Vagina (tissue), 2 donors: ENCODE results near the gene POLR3GL.

Experiments used
- POLR2A ChIP-seq, 2 donors: fragments of 450-650 bp; IDR thresholded peaks; one replicate each; pipeline ENCODE4 v1.6.1; 2017; ENCODE audit warnings: antibody characterized with exemption in 2 of 2, mild to moderate bottlenecking in 2 of 2, moderate library complexity in 2 of 2
- TF ChIP-seq, protein P1 (sequence below), 3 experiments: fragments of 450-650 bp in 2 of 3; fragments of 200-600 bp in 1 of 3; sonication (generic) in 1 of 3; IDR thresholded peaks; one replicate each; pipeline ENCODE4 v1.5.1; 2017 to 2019; ENCODE audit warnings: antibody characterized with exemption in 3 of 3, mild to moderate bottlenecking in 2 of 3, moderate library complexity in 2 of 3

DNA sequence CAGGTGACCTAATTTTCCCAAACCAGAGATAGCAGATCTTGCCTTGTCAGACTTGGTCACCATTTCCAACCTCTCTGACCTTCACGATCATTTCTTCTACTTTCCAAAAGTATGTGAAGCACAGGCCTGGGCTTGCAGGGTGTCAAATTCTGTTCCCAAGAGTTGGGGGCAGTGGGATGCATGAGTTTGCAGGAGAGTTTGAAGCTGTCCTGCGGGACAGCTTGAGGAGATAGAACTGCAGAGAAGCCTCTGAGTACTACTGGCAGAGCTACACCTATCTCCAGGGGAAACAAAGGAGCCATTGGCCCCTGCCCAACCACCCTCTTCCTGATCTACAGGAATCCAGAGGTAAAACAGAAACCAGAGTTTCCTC, 20.6 kb downstream of the POLR3GL start:
- TF ChIP-seq, protein P1, sequence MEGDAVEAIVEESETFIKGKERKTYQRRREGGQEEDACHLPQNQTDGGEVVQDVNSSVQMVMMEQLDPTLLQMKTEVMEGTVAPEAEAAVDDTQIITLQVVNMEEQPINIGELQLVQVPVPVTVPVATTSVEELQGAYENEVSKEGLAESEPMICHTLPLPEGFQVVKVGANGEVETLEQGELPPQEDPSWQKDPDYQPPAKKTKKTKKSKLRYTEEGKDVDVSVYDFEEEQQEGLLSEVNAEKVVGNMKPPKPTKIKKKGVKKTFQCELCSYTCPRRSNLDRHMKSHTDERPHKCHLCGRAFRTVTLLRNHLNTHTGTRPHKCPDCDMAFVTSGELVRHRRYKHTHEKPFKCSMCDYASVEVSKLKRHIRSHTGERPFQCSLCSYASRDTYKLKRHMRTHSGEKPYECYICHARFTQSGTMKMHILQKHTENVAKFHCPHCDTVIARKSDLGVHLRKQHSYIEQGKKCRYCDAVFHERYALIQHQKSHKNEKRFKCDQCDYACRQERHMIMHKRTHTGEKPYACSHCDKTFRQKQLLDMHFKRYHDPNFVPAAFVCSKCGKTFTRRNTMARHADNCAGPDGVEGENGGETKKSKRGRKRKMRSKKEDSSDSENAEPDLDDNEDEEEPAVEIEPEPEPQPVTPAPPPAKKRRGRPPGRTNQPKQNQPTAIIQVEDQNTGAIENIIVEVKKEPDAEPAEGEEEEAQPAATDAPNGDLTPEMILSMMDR (IDR thresholded peaks at IDR 0.05), result no peak
- no peak for TF ChIP-seq POLR2A (IDR thresholded peaks at IDR 0.05)
